OCI-LY3 (cell line): Measurements from ENCODE around the gene CLEC18B.
"Not testable (repeated sequence)": the region's sequence is repeated elsewhere in the genome, so short reads cannot be mapped to it uniquely, and the experiment has no call there.

Experiments
- CTCF ChIP-seq: fragments of 200-600, 300-600 bp; sonication (generic); IDR thresholded peaks from 2 replicates; pipeline ENCODE4 v1.5.1; 2014; ENCODE audit warnings: antibody characterized with exemption, low read length, low read depth
- EZH2phosphoT487 ChIP-seq: fragments of 200-600 bp; shearing (Covaris generic); IDR thresholded peaks from 2 replicates; pipeline ENCODE4 v1.6.1; 2018; ENCODE audit warnings: antibody characterized with exemption, mixed run types, low read depth

DNA sequence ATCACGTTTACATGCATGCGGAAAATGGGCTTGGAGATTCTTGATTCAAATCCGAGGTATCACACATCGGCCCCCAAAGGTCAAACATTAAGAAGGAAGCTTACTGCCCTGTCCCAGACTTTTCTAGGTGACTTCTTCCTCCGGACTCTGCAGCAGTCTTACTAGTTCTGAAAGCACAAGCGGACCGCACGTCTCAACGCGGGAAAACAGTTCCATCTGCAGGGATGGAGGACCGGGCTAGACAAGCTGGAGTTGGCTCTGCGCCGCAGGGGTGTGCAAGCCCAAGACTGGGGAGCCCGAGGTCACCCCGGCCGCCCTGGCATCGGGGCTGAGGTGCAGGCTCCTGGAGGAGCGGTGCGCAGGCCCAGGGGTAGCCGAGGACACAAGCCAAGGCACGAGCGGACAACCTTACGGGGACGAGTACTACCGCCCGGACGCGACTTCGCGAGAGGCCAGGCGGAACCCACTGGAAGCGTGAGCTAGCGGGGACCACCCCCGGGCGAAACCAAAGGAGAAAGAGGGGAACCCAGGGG, 53.7 kb downstream of the CLEC18B start:
- TF ChIP-seq CTCF, EZH2phosphoT487: not testable (repeated sequence)
